CD4-positive, alpha-beta T cell treated with Interferon alpha-2 for 1 hour (primary cell): ENCODE measurements around the gene HADHA.

Experiments
- DNase-seq, 2 donors: peaks; one replicate each; pipeline ENCODE4 v3.0.0-alpha.2; 2020 to 2022

HADHA gene

DNA sequence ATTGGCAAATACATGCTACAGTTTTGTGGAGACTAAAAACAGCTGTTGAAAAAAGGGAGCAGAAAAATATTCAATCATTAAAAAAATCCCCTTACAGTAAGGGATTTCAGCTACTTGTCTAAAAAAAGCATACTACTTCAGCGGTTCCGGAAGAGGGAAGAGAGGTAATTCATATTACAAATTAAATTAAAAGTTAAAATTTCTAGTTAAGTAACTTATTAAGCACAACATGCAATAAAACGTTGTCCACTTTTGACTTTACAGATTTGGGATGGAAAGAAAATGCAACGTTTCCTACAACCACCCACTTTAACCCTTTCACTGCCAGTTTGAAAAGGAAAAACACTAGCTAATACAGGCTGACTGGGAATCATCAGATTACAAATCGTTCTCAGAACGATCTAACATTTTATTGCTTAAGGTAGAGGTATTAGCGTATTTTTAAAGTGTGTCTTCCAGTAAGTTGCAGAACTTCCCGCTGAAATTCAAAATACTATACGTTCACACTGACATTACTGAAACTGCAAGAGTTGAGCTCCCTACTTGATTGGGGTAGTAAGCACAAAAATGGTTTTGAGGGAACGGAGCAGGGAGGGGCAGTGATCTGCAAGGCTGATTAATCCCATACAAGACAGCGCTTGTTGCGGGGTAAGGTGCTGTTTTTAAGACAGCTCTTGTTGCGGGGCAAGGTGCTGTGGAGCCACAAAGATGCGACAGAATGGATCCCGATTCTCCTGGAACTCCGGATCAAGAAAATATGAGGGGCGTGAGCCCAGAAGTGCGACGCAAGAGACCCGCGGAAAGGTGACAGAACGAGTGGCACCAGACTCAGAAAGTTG lies 743 bp downstream of the HADHA start:
- peak in 1 of 2 donors; percentile 22 for DNase-seq

- no peak for DNase-seq
These were observed 2.5 kb downstream of the HADHA start for GRCh38 chr2:26241928-26242436.

DNA sequence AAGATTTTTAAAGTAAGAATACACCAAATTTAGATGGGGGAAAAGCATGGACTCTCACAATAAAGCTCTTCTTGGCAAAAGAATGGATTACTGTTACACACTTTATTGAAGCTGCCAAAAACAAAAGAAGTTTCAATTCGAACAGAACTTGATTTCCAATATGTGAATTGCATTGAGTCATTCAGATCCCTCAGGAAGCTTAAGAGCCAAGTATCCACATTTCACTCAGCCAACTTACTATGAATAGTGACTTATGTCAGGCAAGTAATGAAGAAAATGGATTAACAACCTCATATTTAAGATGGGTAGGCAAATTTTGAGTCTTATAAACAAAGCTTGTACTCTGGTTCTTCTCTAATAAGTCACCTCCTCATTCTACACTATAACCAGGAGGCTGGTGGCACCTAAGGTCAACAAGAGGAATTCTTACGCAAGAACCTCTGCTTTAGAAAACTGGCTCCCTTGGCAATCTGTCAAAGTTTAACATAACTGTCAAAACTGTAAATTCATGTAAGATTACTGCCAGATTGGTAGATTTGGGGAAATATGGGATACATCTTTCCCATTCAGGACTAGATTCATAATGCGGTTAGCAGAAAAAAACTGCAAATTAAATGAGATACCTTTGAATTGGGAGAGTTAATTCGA lies 6.0 kb downstream of the HADHA start:
- DNase-seq = no peak

- no peak for DNase-seq
These were observed 6.6 kb downstream of the HADHA start for GRCh38 chr2:26237868-26238267.

DNA sequence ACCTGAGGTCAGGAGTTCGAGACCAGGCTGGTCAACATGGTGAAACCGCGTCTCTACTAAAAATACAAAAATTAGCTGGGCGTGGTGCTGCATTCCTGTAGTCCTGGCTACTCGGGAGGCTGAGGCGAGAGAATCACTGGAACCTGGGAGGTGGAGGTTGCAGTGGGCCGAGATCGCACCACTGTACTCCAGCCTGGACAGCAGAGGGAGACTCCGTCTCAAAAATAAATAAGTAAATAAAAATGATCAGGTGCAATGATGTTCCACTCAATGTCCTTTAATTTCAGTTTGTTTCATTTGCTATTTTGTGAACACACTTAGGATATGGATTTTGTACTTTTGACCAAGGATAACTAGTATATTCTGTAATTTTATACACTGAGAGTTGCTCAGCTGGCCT lies 9.3 kb downstream of the HADHA start:
- DNase-seq = peak in 1 of 2 donors; percentile 18

GRCh38 chr2:26230806-26231205 lies 13.6 kb downstream of the HADHA start:
- no peak for DNase-seq

DNA sequence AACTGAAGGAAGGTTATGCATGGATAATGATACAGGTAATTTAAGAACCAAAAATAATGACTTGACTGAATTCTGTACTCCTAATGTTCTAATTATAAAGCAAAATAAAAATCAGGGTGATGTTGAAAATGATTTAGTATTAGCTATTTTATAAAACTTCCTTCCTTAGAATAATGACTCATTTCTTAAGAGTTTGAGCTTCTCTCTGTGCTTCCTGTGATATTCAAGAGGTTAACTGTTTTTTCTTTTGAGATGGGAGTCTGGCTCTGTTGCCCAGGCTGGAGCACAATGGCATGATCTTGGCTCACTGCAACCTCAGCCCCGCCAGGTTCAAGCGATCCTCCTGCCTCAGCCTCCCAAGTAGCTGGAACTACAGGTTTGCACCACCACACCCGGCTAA lies 14.8 kb downstream of the HADHA start:
- no peak for DNase-seq

- DNase-seq = no peak
These were observed 20.3 kb downstream of the HADHA start for GRCh38 chr2:26224095-26224494.

DNA sequence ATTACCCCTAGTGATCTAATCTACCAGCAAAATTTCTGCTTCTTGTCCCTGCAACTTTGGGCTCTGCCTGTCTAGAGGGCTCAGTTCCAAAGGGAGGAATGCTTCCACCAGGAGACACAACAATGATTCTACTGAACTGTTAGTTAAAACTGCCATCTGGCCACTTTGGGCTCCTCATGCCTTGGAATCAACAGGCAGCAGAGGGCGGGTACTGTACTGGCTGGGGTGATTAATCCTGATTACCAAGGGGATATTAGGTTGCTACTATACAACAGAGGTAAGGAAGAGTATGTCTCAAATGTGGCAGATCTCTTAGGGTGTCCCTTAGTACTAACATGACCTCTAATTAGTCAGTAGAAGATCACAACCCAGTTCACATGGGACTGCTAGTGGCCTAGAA lies 21.4 kb downstream of the HADHA start:
- DNase-seq = no peak

DNA sequence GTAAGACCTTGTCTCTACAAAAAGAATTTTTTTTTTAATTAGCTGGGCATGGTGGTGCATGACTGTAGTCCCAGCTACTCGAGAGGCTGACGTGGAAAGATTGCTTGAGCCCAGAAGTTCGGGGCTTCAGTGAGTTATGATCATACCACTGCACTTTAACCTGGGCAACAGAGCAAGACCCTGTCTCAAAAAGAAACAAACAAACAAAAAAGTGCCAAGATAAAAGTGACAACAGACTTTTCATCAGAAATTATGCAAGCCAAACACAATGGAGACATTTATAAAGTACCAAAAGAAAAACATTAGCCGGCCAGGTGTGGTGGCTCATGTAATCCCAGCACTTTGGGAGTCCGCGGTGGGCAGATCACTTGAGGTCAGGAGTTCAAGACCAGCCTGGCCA lies 26.7 kb downstream of the HADHA start:
- DNase-seq = no peak

- DNase-seq = no peak
These were observed 27.8 kb downstream of the HADHA start for GRCh38 chr2:26216587-26216986.

DNA sequence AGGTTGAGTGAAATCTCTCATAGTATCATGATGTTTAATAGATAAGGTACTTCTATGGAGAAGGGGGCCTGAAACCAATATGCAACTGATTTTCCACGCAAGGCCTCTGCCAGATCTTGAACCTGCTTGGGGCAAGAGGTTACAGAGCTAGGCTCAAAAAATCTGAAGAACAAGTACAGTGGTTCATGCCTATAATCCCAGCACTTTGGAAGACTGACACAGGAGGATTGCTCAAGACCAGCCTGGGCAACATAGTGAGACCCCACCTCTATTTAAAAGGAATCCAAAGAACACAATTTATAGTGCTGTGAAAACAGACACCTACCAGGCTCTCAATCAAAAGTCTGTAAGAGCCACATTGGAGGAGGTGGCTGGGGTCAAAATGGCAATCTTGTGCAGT lies 28.6 kb downstream of the HADHA start:
- no peak for DNase-seq

- no peak for DNase-seq
These were observed 29.7 kb downstream of the HADHA start for GRCh38 chr2:26214759-26215158.

DNA sequence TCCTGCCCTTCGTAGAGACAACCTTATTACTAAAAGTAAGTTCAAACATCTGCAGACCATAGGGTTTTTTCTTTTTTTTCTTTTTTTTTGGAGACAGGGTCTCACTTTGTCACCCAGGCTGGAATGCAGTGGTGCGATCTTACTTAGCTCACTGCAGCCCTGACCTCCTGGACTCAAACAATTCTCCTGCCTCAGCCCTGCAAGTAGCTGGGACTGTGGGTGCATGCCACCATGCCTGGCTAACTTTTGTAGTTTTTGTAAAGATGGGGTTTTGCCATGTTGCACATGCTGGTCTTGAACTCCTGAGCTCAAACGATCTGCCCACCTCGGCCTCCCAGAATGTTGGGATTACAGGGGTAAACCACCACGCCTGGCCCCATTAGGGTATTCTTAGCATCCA lies 32.4 kb downstream of the HADHA start:
- DNase-seq = no peak

- no peak for DNase-seq
These were observed 40.5 kb downstream of the HADHA start for GRCh38 chr2:26203906-26204305.

DNA sequence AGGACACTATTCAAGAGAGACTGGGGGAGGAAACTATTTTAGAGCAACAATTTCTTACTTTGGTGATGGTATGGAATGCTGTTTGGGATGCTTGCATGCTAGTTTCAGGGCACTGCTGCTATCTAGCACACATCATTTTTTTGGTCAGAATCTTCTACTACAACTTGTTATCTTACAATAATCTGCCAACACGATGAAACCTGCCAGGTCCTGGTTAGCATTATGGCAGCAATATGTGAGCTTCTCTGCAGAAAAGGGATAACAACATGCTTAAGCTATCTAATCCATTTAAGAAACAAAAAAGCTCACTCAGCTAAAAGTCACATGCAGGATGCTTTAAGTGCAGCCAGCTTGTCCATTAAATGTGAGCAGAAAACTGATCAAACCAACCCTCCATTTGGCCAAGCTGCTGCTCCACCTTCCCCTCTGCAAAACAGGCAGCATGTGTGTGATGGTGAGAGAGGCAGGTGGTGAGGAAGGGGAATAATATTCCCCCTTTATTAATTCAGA lies 41.4 kb downstream of the HADHA start:
- DNase-seq = no peak

- no peak for DNase-seq
These were observed 46.9 kb downstream of the HADHA start for GRCh38 chr2:26197516-26197915.

DNA sequence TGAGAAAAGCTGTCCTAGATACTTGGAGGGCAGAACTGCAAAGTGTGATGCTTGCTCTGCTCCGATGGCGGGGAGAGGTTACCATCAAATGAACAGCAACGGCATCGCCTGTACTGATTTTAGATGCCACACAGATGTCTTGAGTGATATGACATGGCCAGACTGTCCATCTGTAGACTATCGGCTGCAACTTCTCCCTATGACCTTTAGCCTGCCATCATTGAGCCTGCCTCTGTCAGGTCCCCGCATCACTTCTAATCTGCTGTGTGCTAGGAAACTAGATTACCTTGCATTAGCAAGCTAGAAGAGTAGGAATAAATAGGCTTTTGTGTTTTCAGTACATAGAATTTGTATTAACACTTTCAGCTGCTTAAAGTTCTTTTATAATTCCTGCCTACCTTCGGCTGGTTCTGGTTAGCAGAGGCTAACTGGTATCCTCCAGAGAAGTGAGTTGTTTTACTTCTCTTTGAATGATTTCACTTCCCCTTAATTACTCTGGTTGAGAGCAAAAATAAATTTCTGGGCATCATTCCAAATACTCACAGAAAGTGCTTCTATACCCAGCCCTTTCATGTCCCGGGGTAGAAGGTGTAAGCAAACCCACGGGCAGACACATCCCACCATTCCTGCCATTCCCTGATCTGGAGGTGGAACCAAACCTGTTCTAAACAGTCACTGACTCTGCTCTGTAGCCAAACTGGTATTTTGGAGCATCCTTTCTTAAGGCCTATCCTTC lies 47.6 kb downstream of the HADHA start:
- no peak for DNase-seq

GRCh38 chr2:26195040-26195984 lies 49.1 kb downstream of the HADHA start:
- DNase-seq = no peak

DNA sequence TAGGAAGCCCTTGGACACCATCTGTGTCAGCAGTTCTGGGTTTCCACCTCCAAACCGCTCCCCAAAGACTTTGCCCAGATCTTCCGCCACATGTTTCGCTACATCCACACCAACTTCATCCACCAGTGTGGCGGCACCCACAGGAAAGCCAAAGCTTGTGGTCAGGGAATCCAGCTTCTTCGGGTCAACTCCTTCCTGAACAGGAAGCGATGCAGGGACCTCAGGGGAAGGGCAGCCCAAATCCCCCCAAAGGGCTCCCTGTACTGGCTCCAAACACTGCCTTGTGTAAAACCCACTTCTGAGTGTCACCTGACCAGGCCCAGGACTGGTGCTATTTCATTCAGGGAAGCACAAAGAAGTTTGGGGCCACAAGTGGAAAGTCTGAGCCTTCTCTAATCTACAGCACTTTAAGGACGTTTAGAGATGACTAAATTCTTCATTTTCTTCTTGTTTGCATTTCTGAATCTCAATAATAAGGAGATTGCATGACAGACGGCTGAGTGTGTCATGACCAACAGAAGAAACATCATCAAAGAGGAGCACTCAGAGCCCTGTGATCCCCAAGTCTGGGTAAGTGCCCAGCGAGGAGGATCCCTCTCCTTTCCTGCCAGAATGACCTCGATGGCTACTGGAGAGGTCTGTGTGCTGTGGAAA lies 50.7 kb downstream of the HADHA start:
- DNase-seq = no peak

DNA sequence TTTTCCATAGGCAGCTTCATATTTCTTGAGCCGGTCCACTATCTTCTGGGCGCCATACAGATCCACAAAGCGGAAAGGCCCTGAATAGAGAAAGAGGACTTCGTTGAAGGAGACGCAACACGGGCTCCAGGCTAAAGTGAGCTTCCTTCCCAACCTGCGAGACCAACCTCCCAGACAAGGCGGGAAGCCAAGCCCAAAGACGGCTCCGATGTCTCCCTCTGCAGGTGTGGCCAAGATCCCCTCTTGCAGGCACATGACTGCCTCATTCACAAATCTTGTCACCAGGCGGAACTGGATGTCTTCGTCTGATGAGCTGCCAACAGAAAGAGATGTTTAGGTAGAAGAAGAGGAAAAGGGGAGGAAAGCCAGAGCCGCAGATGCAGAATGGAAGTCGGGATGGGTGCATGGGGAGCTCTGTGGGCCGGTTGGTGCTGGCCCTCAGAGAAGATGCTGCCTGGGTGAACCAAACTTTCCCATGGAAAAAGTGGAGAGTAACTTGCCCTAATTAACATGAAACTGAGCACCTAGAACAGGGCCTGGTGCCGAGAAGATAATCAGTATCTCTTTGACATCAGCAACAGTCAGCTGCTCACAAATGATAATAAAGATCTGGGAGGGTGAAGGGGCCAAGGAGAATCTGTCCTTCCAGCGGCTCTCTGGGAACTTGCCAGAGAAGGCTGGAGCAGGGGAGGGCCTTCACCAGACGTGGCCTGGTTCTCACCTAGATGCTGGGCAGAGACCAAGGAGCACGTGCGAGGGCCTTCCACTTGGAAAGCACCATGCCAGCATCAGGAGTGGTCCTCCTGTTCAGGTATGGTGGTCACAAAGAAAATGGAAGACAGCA lies 52.9 kb downstream of the HADHA start:
- no peak for DNase-seq
